Chondrocyte (in vitro differentiated cells): ENCODE data around the gene GNAL. TPM values are rescaled to one million over a fixed set of nuclear protein-coding genes. Genes with fewer than 3 reads are reported as not detected.

Experiments
- DNase-seq: peaks from one replicate; pipeline ENCODE4 v3.0.0; 2021; ENCODE audit warnings: mixed read lengths, low spot score
- H3K27ac Mint-ChIP-seq: one replicate; pipeline ENCODE4 v1.8.0; 2021; ENCODE audit warnings: mild to moderate bottlenecking, moderate library complexity, mixed read lengths; ENCODE audit not compliant: unreplicated experiment
- H3K27me3 Mint-ChIP-seq: 2 replicates; pipeline ENCODE4 v1.8.0; 2021; ENCODE audit warnings: low read depth, mixed read lengths
- H3K36me3 Mint-ChIP-seq: 2 replicates; pipeline ENCODE4 v1.8.0; 2021; ENCODE audit warnings: low read depth, mixed read lengths
- H3K4me1 Mint-ChIP-seq: 2 replicates; pipeline ENCODE4 v1.8.0; 2021; ENCODE audit warnings: low read depth, mild to moderate bottlenecking, mixed read lengths
- H3K4me3 Mint-ChIP-seq: one replicate; pipeline ENCODE4 v1.8.0; 2021; ENCODE audit warnings: mild to moderate bottlenecking, moderate library complexity, mixed read lengths; ENCODE audit not compliant: unreplicated experiment
- H3K9me3 Mint-ChIP-seq: 2 replicates; pipeline ENCODE4 v1.8.0; 2021; ENCODE audit warnings: low read depth, mixed read lengths
- CTCF ChIP-seq: fragments of 200-600 bp; sonication (generic); IDR thresholded peaks from 2 replicates; pipeline ENCODE4 v1.5.0; 2021; ENCODE audit warnings: antibody characterized with exemption, mild to moderate bottlenecking, moderate library complexity
- total RNA-seq: library from RNA; stranded (reverse); gene quantifications from 3 replicates; pipeline ENCODE4 v1.2.1, GENCODE V29; 2021

The GNAL gene
- total RNA-seq, 1 donor from 2014 or later, result 5.9 TPM

- Mint-ChIP-seq H3K27me3 (no peaks in the 10 kb centered on the region), H3K4me1 (no peaks in the 10 kb centered on the region), H3K9me3 (no peaks in the 10 kb centered on the region), H3K4me3 (no peak overlapping the region), H3K27ac (no peak overlapping the region), H3K36me3 (no peaks in the 10 kb centered on the region)
- no peak for DNase-seq
- no peak for TF ChIP-seq CTCF
These were observed 106.9 kb downstream of the GNAL start for GRCh38 chr18:11795916-11796315.

- Mint-ChIP-seq H3K9me3 (no peaks in the 10 kb centered on the region), H3K27me3 (peaks cover 3% of the 10 kb centered on the region), H3K4me1 (no peaks in the 10 kb centered on the region), H3K36me3 (no peaks in the 10 kb centered on the region), H3K27ac (no peak overlapping the region), H3K4me3 (no peak overlapping the region)
- no peak for DNase-seq
- no peak for TF ChIP-seq CTCF
These were observed 109.2 kb downstream of the GNAL start for GRCh38 chr18:11798271-11798670.

GRCh38 chr18:11799066-11799465 lies 110.0 kb downstream of the GNAL start:
- TF ChIP-seq CTCF, result no peak
- Mint-ChIP-seq H3K4me3 (no peak overlapping the region), H3K9me3 (no peaks in the 10 kb centered on the region), H3K27me3 (peaks cover 4% of the 10 kb centered on the region), H3K36me3 (no peaks in the 10 kb centered on the region), H3K4me1 (no peaks in the 10 kb centered on the region), H3K27ac (no peak overlapping the region)
- DNase-seq, result no peak

- no peak for DNase-seq
- Mint-ChIP-seq H3K27ac (no peak overlapping the region), H3K9me3 (no peaks in the 10 kb centered on the region), H3K36me3 (no peaks in the 10 kb centered on the region), H3K27me3 (peaks cover 6% of the 10 kb centered on the region), H3K4me1 (no peaks in the 10 kb centered on the region), H3K4me3 (no peak overlapping the region)
- no peak for TF ChIP-seq CTCF
These were observed 111.7 kb downstream of the GNAL start for GRCh38 chr18:11800566-11801334.

GRCh38 chr18:11801573-11801972 lies 112.5 kb downstream of the GNAL start:
- Mint-ChIP-seq H3K27me3 (peaks cover 6% of the 10 kb centered on the region), H3K27ac (no peak overlapping the region), H3K4me1 (peaks cover 7% of the 10 kb centered on the region), H3K9me3 (no peaks in the 10 kb centered on the region), H3K4me3 (no peak overlapping the region), H3K36me3 (no peaks in the 10 kb centered on the region)
- TF ChIP-seq CTCF, result no peak
- no peak for DNase-seq
